ENCODE measurements around the gene SETD1B.

DNA sequence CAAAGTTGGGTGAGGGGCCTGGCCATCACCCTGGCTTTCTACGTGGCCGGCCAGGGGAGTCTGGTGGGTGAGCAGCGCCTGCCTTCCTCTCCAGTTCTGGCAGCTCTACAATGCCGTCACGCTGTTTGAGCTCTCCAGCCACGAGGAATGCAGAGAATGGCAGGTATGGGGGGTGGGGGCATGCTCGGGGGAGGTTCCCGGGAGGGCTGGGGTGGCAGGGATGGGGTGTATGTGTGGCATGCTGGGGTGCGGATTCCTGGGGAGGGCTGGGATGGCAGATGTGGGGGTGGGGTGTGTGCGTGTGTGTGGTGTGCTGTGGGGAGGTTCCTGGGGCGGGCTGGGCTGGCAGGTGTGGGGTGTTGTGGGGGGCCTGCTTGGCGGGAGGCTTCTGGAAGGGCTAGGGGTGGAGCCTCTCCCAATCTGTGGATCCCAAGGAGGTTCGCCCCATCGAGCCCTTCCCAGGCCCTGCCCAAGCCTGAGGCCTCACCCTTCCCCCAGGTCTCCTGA, 28.8 kb upstream of the SETD1B start:
- TF ChIP-seq, protein P1, sequence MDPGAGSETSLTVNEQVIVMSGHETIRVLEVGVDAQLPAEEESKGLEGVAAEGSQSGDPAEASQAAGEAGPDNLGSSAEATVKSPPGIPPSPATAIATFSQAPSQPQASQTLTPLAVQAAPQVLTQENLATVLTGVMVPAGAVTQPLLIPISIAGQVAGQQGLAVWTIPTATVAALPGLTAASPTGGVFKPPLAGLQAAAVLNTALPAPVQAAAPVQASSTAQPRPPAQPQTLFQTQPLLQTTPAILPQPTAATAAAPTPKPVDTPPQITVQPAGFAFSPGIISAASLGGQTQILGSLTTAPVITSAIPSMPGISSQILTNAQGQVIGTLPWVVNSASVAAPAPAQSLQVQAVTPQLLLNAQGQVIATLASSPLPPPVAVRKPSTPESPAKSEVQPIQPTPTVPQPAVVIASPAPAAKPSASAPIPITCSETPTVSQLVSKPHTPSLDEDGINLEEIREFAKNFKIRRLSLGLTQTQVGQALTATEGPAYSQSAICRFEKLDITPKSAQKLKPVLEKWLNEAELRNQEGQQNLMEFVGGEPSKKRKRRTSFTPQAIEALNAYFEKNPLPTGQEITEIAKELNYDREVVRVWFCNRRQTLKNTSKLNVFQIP (CRISPR knock-in tag; IDR thresholded peaks at IDR 0.05; ENCODE audit: borderline replicate concordance, low read depth) = no peak
- TF ChIP-seq RARB (CRISPR knock-in tag; IDR thresholded peaks at IDR 0.05) = no peak
- TF ChIP-seq CSDC2 (CRISPR knock-in tag; IDR thresholded peaks at IDR 0.05) = no peak
- TF ChIP-seq, protein P2, sequence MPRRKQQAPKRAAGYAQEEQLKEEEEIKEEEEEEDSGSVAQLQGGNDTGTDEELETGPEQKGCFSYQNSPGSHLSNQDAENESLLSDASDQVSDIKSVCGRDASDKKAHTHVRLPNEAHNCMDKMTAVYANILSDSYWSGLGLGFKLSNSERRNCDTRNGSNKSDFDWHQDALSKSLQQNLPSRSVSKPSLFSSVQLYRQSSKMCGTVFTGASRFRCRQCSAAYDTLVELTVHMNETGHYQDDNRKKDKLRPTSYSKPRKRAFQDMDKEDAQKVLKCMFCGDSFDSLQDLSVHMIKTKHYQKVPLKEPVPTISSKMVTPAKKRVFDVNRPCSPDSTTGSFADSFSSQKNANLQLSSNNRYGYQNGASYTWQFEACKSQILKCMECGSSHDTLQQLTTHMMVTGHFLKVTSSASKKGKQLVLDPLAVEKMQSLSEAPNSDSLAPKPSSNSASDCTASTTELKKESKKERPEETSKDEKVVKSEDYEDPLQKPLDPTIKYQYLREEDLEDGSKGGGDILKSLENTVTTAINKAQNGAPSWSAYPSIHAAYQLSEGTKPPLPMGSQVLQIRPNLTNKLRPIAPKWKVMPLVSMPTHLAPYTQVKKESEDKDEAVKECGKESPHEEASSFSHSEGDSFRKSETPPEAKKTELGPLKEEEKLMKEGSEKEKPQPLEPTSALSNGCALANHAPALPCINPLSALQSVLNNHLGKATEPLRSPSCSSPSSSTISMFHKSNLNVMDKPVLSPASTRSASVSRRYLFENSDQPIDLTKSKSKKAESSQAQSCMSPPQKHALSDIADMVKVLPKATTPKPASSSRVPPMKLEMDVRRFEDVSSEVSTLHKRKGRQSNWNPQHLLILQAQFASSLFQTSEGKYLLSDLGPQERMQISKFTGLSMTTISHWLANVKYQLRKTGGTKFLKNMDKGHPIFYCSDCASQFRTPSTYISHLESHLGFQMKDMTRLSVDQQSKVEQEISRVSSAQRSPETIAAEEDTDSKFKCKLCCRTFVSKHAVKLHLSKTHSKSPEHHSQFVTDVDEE (CRISPR knock-in tag; IDR thresholded peaks at IDR 0.05) = no peak
- TF ChIP-seq ZNF565 (CRISPR knock-in tag; conservative IDR thresholded peaks at IDR 0.05; ENCODE audit: low read depth) = no peak
- TF ChIP-seq ZFP3 (CRISPR knock-in tag; IDR thresholded peaks at IDR 0.05) = no peak
- TF ChIP-seq, protein P3, sequence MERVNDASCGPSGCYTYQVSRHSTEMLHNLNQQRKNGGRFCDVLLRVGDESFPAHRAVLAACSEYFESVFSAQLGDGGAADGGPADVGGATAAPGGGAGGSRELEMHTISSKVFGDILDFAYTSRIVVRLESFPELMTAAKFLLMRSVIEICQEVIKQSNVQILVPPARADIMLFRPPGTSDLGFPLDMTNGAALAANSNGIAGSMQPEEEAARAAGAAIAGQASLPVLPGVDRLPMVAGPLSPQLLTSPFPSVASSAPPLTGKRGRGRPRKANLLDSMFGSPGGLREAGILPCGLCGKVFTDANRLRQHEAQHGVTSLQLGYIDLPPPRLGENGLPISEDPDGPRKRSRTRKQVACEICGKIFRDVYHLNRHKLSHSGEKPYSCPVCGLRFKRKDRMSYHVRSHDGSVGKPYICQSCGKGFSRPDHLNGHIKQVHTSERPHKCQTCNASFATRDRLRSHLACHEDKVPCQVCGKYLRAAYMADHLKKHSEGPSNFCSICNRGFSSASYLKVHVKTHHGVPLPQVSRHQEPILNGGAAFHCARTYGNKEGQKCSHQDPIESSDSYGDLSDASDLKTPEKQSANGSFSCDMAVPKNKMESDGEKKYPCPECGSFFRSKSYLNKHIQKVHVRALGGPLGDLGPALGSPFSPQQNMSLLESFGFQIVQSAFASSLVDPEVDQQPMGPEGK (CRISPR knock-in tag; IDR thresholded peaks at IDR 0.05; ENCODE audit: borderline replicate concordance) = no peak
- no peak for TF ChIP-seq PPARA (CRISPR knock-in tag; IDR thresholded peaks at IDR 0.05; ENCODE audit: borderline replicate concordance)
- no peak for TF ChIP-seq ZNF8 (CRISPR knock-in tag; IDR thresholded peaks at IDR 0.05)
- no peak for TF ChIP-seq ZFP30 (CRISPR knock-in tag; IDR thresholded peaks at IDR 0.05)
